Mesendoderm (in vitro differentiated cells): ENCODE data around the gene CPT1B.

Experiments used
- DNase-seq: peaks from one replicate; pipeline ENCODE4 v3.0.0; 2013
- H2AK5ac ChIP-seq: 2 replicates; pipeline ENCODE4 v1.6.1; 2013; ENCODE audit warnings: low read length, inconsistent platforms
- H2BK120ac ChIP-seq: 2 replicates; pipeline ENCODE4 v1.6.1; 2013; ENCODE audit warnings: low read depth, mild to moderate bottlenecking, low read length, moderate library complexity, mixed read lengths
- H2BK15ac ChIP-seq: replicated peaks from 2 replicates; pipeline ENCODE4 v1.6.1; 2013; ENCODE audit warnings: low read depth, mild to moderate bottlenecking, moderate library complexity
- H2BK5ac ChIP-seq: 2 replicates; pipeline ENCODE4 v1.6.1; 2013; ENCODE audit warnings: low read length, inconsistent platforms
- H3K18ac ChIP-seq: 2 replicates; pipeline ENCODE4 v1.6.1; 2013; ENCODE audit warnings: mild to moderate bottlenecking, low read length, mixed read lengths
- H3K23ac ChIP-seq: one replicate; pipeline ENCODE4 v1.6.1; 2013; ENCODE audit warnings: low read length
- H3K27ac ChIP-seq: 2 replicates; pipeline ENCODE4 v1.5.1; 2013; ENCODE audit warnings: low read depth, mild to moderate bottlenecking, inconsistent platforms, low read length, moderate library complexity
- H3K27me3 ChIP-seq: 2 replicates; pipeline ENCODE4 v1.6.1; 2013; ENCODE audit warnings: low read length, control low read depth, mild to moderate bottlenecking, inconsistent platforms; ENCODE audit not compliant: insufficient read depth, poor library complexity
- H3K36me3 ChIP-seq: 2 replicates; pipeline ENCODE4 v1.6.1; 2013; ENCODE audit warnings: low read length, inconsistent platforms; ENCODE audit not compliant: control insufficient read depth, insufficient read depth
- H3K4ac ChIP-seq: one replicate; pipeline ENCODE4 v1.6.1; 2013; ENCODE audit warnings: low read depth, mild to moderate bottlenecking, low read length, moderate library complexity
- H3K4me1 ChIP-seq: 2 replicates; pipeline ENCODE4 v1.6.1; 2013; ENCODE audit warnings: low read depth, low read length, inconsistent platforms; ENCODE audit not compliant: control insufficient read depth
- H3K4me2 ChIP-seq: 2 replicates; pipeline ENCODE4 v1.6.1; 2013; ENCODE audit warnings: low read length
- H3K4me3 ChIP-seq: 2 replicates; pipeline ENCODE4 v1.5.1; 2013; ENCODE audit warnings: mild to moderate bottlenecking, low read length
- H3K56ac ChIP-seq: one replicate; pipeline ENCODE4 v1.6.1; 2013; ENCODE audit warnings: low read length
- H3K79me1 ChIP-seq: 2 replicates; pipeline ENCODE4 v1.6.1; 2013; ENCODE audit warnings: low read length, inconsistent platforms
- H3K79me2 ChIP-seq: 2 replicates; pipeline ENCODE4 v1.6.1; 2013; ENCODE audit warnings: mild to moderate bottlenecking, low read length; ENCODE audit not compliant: control insufficient read depth, insufficient read depth
- H3K9ac ChIP-seq: 2 replicates; pipeline ENCODE4 v1.6.1; 2013; ENCODE audit warnings: low read length, inconsistent platforms
- H4K5ac ChIP-seq: one replicate; pipeline ENCODE4 v1.6.1; 2013; ENCODE audit warnings: low read length
- H4K8ac ChIP-seq: one replicate; pipeline ENCODE4 v1.6.1; 2013; ENCODE audit warnings: low read depth, mild to moderate bottlenecking, control low read depth, low read length, moderate library complexity
- WGBS: extraction: QIAGEN DNeasy Blood & Tissue Kit; methylation state at CpG from one replicate; pipeline ENCODE4 v1.1.7; 2013; ENCODE audit warnings: low lambda C conversion rate, missing lambda C conversion rate; ENCODE audit not compliant: insufficient coverage; ENCODE audit errors: extremely low coverage; 5-methylcytosine and 5-hydroxymethylcytosine counted together

The CPT1B gene

DNA sequence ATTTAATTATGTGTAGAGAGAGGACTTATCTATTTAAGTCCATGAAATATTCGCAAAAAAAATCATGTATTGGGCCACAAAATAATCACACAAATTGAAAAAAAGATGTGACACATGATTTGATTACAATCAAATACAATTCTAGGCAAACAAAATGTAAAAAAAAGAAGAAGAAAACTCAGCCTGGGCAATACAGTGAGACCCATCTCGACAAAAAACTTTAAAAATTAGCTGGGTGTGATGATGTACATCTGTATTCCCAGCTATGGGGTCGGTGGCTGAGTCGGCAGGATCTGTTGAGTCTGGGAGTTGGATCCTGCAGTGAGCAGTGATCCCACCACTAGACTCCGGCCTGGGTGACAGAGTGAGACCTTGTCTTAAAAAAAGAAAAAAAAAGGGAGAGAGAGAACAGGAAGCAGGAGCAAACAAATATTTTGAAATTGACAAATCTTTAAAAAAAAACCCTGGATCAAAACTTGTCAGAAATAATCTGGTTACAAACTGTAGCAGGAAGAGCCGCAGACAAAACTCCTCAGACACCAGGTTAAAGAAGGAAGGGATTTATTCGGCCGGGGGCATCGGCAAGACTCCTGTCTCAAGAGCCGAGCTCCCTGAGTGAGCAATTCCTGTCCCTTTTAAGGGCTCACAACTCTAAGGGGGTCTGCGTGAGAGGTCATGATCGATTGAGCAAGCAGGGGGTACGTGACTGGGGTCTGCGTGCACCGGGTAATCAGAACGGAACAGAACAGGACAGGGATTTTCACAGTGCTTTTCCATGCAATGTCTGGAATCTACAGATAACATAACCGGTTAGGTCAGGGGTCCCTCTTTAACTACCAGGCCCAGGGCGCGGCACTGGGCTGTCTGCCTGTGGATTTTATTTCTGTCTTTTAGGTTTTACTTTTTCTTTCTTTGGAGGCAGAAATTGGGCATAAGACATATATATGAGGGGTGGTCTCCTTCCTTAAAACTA lies 45.1 kb downstream of the CPT1B start:
- no peak overlapping the region for H3K23ac ChIP-seq
- H2BK15ac ChIP-seq = no peak overlapping the region
- H3K4me2 ChIP-seq = no peak overlapping the region
- H3K18ac ChIP-seq = no peak overlapping the region
- H4K8ac ChIP-seq = no peak overlapping the region
- H3K4ac ChIP-seq = no peak overlapping the region
- no peak overlapping the region for H2BK5ac ChIP-seq
- peaks cover 3% of the 10 kb centered on the region for H3K4me1 ChIP-seq
- no peak for DNase-seq
- no peak overlapping the region for H3K9ac ChIP-seq
- H3K79me1 ChIP-seq = no peaks in the 10 kb centered on the region
- H3K27me3 ChIP-seq = peaks cover 23% of the 10 kb centered on the region
- H3K36me3 ChIP-seq = no peaks in the 10 kb centered on the region
- no peak overlapping the region for H3K4me3 ChIP-seq
- H2AK5ac ChIP-seq = no peak overlapping the region
- WGBS = no CpG with 5 or more reads among the region's 19 CpGs
- H3K56ac ChIP-seq = no peak overlapping the region
- no peaks in the 10 kb centered on the region for H3K79me2 ChIP-seq
- H3K27ac ChIP-seq = no peak overlapping the region
- H2BK120ac ChIP-seq = no peak overlapping the region
- H4K5ac ChIP-seq = no peak overlapping the region

DNA sequence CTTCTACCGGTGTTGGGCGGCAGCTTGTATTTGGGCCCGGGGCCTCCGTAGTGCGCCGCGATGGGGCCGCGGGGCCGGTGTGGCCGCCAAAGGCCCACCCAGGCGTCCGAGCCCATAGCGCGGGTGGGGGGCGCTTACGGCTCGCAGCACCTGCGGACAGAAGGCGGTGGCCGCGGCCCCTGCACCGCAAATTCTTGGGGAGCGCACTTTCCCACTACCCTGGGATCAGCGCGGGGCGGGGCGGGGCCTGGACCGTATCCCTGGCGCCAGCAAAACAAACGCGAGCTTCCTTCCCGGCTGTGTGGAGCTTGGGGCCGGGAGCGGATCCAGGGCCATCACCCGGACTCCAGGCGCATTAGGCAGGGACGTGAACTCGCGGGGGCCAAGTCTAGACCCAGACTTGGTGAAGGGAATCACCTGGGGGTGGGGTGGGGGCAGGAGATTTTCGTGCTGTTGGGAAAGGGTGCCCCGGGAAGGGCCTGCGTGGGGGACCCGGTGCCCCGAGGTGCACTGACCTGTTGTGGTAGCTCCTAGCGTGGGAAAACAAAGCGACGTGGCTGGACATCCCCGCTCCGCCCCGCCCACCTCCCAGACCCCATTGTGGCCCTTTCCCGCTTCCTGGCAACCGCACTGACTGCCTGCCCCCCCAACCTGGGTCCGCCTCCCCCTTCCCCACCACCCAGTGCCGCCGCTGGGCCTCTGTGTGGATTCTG lies 46.1 kb downstream of the CPT1B start:
- Histone ChIP-seq H3K23ac (no peak overlapping the region), H3K79me2 (no peaks in the 10 kb centered on the region), H3K27me3 (peaks cover 23% of the 10 kb centered on the region), H3K18ac (no peak overlapping the region), H3K4me3 (no peak overlapping the region), H3K9ac (peak overlapping the region; percentile 50), H4K5ac (no peak overlapping the region), H3K4me2 (peak overlapping the region; percentile 46), H3K79me1 (no peaks in the 10 kb centered on the region), H3K27ac (no peak overlapping the region), H3K56ac (peak overlapping the region; percentile 42), H2BK5ac (no peak overlapping the region), H3K36me3 (no peaks in the 10 kb centered on the region), H4K8ac (no peak overlapping the region), H3K4me1 (peaks cover 3% of the 10 kb centered on the region), H2BK15ac (no peak overlapping the region), H2AK5ac (no peak overlapping the region), H2BK120ac (no peak overlapping the region), H3K4ac (no peak overlapping the region)
- no CpG with 5 or more reads among the region's 56 CpGs for WGBS
- DNase-seq = peak; percentile 56

GRCh38 chr22:50531546-50531961 lies 46.7 kb downstream of the CPT1B start:
- Histone ChIP-seq H3K9ac (peak overlapping the region; percentile 50), H3K79me1 (no peaks in the 10 kb centered on the region), H2AK5ac (no peak overlapping the region), H3K18ac (no peak overlapping the region), H3K23ac (no peak overlapping the region), H3K4me2 (peak overlapping the region; percentile 46), H2BK15ac (no peak overlapping the region), H2BK120ac (no peak overlapping the region), H3K56ac (peak overlapping the region; percentile 76), H4K5ac (no peak overlapping the region), H3K27ac (no peak overlapping the region), H3K4me3 (no peak overlapping the region), H2BK5ac (no peak overlapping the region), H3K27me3 (peaks cover 23% of the 10 kb centered on the region), H3K4me1 (peaks cover 3% of the 10 kb centered on the region), H4K8ac (no peak overlapping the region), H3K4ac (no peak overlapping the region), H3K36me3 (no peaks in the 10 kb centered on the region), H3K79me2 (no peaks in the 10 kb centered on the region)
- no CpG with 5 or more reads among the region's 44 CpGs for WGBS
- no peak for DNase-seq

GRCh38 chr22:50530877-50531545 lies 47.2 kb downstream of the CPT1B start:
- Histone ChIP-seq H2BK15ac (no peak overlapping the region), H4K8ac (no peak overlapping the region), H2AK5ac (no peak overlapping the region), H2BK120ac (no peak overlapping the region), H3K27ac (no peak overlapping the region), H3K56ac (peak overlapping the region; percentile 76), H3K4me1 (peaks cover 3% of the 10 kb centered on the region), H3K4me3 (no peak overlapping the region), H3K18ac (no peak overlapping the region), H4K5ac (no peak overlapping the region), H3K9ac (peak overlapping the region; percentile 35), H2BK5ac (no peak overlapping the region), H3K4me2 (peak overlapping the region; percentile 16), H3K79me1 (no peaks in the 10 kb centered on the region), H3K27me3 (peaks cover 23% of the 10 kb centered on the region), H3K23ac (no peak overlapping the region), H3K4ac (no peak overlapping the region), H3K79me2 (no peaks in the 10 kb centered on the region), H3K36me3 (no peaks in the 10 kb centered on the region)
- DNase-seq = peak; percentile 87
- no CpG with 5 or more reads among the region's 53 CpGs for WGBS

DNA sequence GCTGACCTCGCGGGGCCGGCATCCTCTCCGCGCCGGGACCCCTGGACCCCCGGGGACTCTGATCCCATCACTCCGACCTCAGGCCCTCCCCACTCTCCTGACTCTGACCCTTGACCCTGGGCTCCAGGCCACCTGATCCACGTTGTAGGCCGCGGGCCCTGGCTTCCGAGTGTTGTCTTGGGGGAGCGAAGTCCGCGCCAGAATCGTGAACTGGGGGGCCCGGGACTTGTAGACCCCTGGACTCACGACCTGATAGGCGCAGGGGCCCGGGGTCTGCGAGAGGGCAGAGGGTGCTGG lies 47.7 kb downstream of the CPT1B start:
- Histone ChIP-seq H2BK15ac (no peak overlapping the region), H3K9ac (peak overlapping the region; percentile 26), H3K4me2 (peak overlapping the region; percentile 6), H3K27me3 (peaks cover 23% of the 10 kb centered on the region), H3K36me3 (no peaks in the 10 kb centered on the region), H3K4me3 (no peak overlapping the region), H2AK5ac (no peak overlapping the region), H2BK5ac (no peak overlapping the region), H4K8ac (no peak overlapping the region), H2BK120ac (no peak overlapping the region), H4K5ac (no peak overlapping the region), H3K27ac (no peak overlapping the region), H3K18ac (no peak overlapping the region), H3K4me1 (peaks cover 3% of the 10 kb centered on the region), H3K4ac (no peak overlapping the region), H3K23ac (no peak overlapping the region), H3K79me1 (no peaks in the 10 kb centered on the region), H3K79me2 (no peaks in the 10 kb centered on the region), H3K56ac (peak overlapping the region; percentile 50)
- no peak for DNase-seq
- WGBS = no CpG with 5 or more reads among the region's 21 CpGs
